ENCODE measurements around the gene QRSL1. TPM values are rescaled to one million over a fixed set of nuclear protein-coding genes. Genes with fewer than 3 reads are reported as not detected.
A peak's percentile ranks its signal among the peaks of the same experiment; 100 is the strongest.

QRSL1 gene
- total and polyA plus RNA-seq, 2 donors (not counting 3 experiments of a cell fraction or from before 2014, with no cell fraction given), result 4.3 to 11.3 TPM

GRCh38 chr6:106630366-106630765 is 988 bp downstream of the QRSL1 start:
- no peak for FAIRE-seq
- H3K9ac ChIP-seq (replicated peaks; ENCODE audit: extremely low read depth, insufficient read depth, low read length), result peak overlapping the region; percentile 91
- no peaks in the 10 kb centered on the region for H4K20me1 ChIP-seq (replicated peaks; ENCODE audit: control insufficient read depth, extremely low read depth, insufficient read depth, low read length)
- H3K4me3 ChIP-seq (replicated peaks in 1 of 3; ENCODE audit: insufficient read depth in 1 of 3, low read depth in 1 of 3, low read length in 3 of 3), result peak overlapping the region in 2 of 3 experiments; percentile 80 to 84
- H3K79me2 ChIP-seq (ENCODE audit: control insufficient read depth, insufficient read depth, low read length), result peaks cover 36% of the 10 kb centered on the region
- no peaks in the 10 kb centered on the region for H3K9me3 ChIP-seq (replicated peaks; ENCODE audit: control insufficient read depth, insufficient read depth, low read length)
- dilution Hi-C loops (cut with MboI; ENCODE audit: extremely low pct_ligation_motif_present, low sequenced_read_pairs) (no loop called here), intact Hi-C loops (cut with micrococcal nuclease) (no loop called here)
- H3K36me3 ChIP-seq (ENCODE audit: control insufficient read depth in 2 of 2, extremely low read depth in 1 of 2, insufficient read depth in 2 of 2, low read length in 2 of 2), result no peaks in the 10 kb centered on the region
- H2AFZ ChIP-seq (ENCODE audit: low read depth, low read length), result no peak overlapping the region
- H3K9me1 ChIP-seq (replicated peaks; ENCODE audit: control insufficient read depth, extremely low read depth, insufficient read depth, low read length), result no peaks in the 10 kb centered on the region
- no peak overlapping the region for H3K27ac ChIP-seq (ENCODE audit: insufficient read depth, low read depth, low read length)
- H3K27me3 ChIP-seq (ENCODE audit: control insufficient read depth in 2 of 2, insufficient read depth in 2 of 2, low read length in 2 of 2), result no peaks in the 10 kb centered on the region
- H3K4me2 ChIP-seq (ENCODE audit: insufficient read depth, low read length), result peak overlapping the region; percentile 86
- DNase-seq (ENCODE audit: low read depth, low spot score), result no peak
- POLR2A ChIA-PET, result no interaction called here
- peaks cover 6% of the 10 kb centered on the region for H3K4me1 ChIP-seq (ENCODE audit: control insufficient read depth, extremely low read depth, insufficient read depth, low read length)
- no TSS peak for BruUV-seq (replicated peaks)
- CTCF ChIA-PET, result no interaction called here
- TF ChIP-seq EZH2 (IDR thresholded peaks at IDR 0.05; ENCODE audit: borderline replicate concordance, low read depth, low read length, severe bottlenecking) (no peak), MAX (IDR thresholded peaks at IDR 0.05; ENCODE audit: insufficient read depth, insufficient read length) (no peak), POLR2AphosphoS5 (IDR thresholded peaks at IDR 0.05; ENCODE audit: insufficient read depth, low read depth, low read length) (no peak), MYC (IDR thresholded peaks at IDR 0.05; ENCODE audit: low read depth, low read length) (no peak), GATA2 (IDR thresholded peaks at IDR 0.05; ENCODE audit: insufficient read depth, insufficient read length, low read depth, low read length) (no peak), FOS (IDR thresholded peaks at IDR 0.05; ENCODE audit: borderline replicate concordance, insufficient read depth, low read length) (no peak), JUN (IDR thresholded peaks at IDR 0.05; ENCODE audit: borderline replicate concordance, insufficient read depth, insufficient read length, low read depth) (no peak), POLR2A (IDR thresholded peaks at IDR 0.05; ENCODE audit: low read depth, low read length) (no peak)
- TF ChIP-seq, protein P1, sequence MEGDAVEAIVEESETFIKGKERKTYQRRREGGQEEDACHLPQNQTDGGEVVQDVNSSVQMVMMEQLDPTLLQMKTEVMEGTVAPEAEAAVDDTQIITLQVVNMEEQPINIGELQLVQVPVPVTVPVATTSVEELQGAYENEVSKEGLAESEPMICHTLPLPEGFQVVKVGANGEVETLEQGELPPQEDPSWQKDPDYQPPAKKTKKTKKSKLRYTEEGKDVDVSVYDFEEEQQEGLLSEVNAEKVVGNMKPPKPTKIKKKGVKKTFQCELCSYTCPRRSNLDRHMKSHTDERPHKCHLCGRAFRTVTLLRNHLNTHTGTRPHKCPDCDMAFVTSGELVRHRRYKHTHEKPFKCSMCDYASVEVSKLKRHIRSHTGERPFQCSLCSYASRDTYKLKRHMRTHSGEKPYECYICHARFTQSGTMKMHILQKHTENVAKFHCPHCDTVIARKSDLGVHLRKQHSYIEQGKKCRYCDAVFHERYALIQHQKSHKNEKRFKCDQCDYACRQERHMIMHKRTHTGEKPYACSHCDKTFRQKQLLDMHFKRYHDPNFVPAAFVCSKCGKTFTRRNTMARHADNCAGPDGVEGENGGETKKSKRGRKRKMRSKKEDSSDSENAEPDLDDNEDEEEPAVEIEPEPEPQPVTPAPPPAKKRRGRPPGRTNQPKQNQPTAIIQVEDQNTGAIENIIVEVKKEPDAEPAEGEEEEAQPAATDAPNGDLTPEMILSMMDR (IDR thresholded peaks at IDR 0.05; ENCODE audit: extremely low read depth in 1 of 2, insufficient read depth in 1 of 2, low read depth in 1 of 2, low read length in 2 of 2), result no peak

All from endothelial cell of umbilical vein (primary cell).